Measurements from ENCODE around the gene ZIM2. TPM values are rescaled to one million over a fixed set of nuclear protein-coding genes. Genes with fewer than 3 reads are reported as not detected.

ZIM2 gene
- total and polyA plus RNA-seq, 2 of the 4 experiments (the other 2 are of a cell fraction) = not detected

- H3K9ac ChIP-seq (ENCODE audit: low read depth, low read length) = no peak overlapping the region
- H3K4me1 ChIP-seq (ENCODE audit: control insufficient read depth, insufficient read depth, low read length) = no peaks in the 10 kb centered on the region
- no peak for ATAC-seq (ENCODE audit: low read depth)
- no peak overlapping the region for H3K4me2 ChIP-seq (ENCODE audit: low read depth, low read length)
- no peak overlapping the region for H2BK120ac ChIP-seq (ENCODE audit: low read depth, low read length)
- no peak overlapping the region for H3K14ac ChIP-seq (replicated peaks; ENCODE audit: low read depth, low read length)
- no peak overlapping the region for H3K4me3 ChIP-seq (ENCODE audit: insufficient read depth, low read depth, low read length)
- H4K5ac ChIP-seq (ENCODE audit: low read depth, low read length) = no peak overlapping the region
- H2BK5ac ChIP-seq (ENCODE audit: low read depth, low read length, poor library complexity, severe bottlenecking) = no peak overlapping the region
- TF ChIP-seq MAZ (IDR thresholded peaks at IDR 0.05; ENCODE audit: borderline replicate concordance, low read depth, low read length) = no peak
- TF ChIP-seq MAFK (IDR thresholded peaks at IDR 0.05; ENCODE audit: low read depth, low read length) = no peak
- TF ChIP-seq MXI1 (IDR thresholded peaks at IDR 0.05; ENCODE audit: borderline replicate concordance, low read depth, low read length) = no peak
- TF ChIP-seq CEBPB (IDR thresholded peaks at IDR 0.05; ENCODE audit: low read depth, low read length) = no peak
- no peak for TF ChIP-seq POLR2A (IDR thresholded peaks at IDR 0.05; ENCODE audit: low read depth, low read length)
- no peak for TF ChIP-seq RAD21 (IDR thresholded peaks at IDR 0.05; ENCODE audit: low read length)
- no peak for TF ChIP-seq RFX5 (IDR thresholded peaks at IDR 0.05; ENCODE audit: low read depth, low read length)
- no peak for TF ChIP-seq CHD1 (IDR thresholded peaks at IDR 0.05; ENCODE audit: low read depth, low read length)
- no peak overlapping the region for H3K56ac ChIP-seq (ENCODE audit: extremely low read depth, insufficient read depth, low read length)
- DNase-seq = no peak
- ChIA-PET POLR2A (ENCODE audit: unreplicated experiment) (no interaction called here), CTCF (no interaction called here)
- no peak overlapping the region for H3K27ac ChIP-seq (ENCODE audit: insufficient read depth, low read length)
- H2AK9ac ChIP-seq (replicated peaks; ENCODE audit: low read depth, low read length, poor library complexity) = no peak overlapping the region
- H2AK5ac ChIP-seq (ENCODE audit: low read depth, low read length) = no peak overlapping the region
- no TSS peak for BruUV-seq (replicated peaks)
- no peak overlapping the region for H3K4ac ChIP-seq (ENCODE audit: low read depth, low read length)
- H3K23ac ChIP-seq (ENCODE audit: low read depth, low read length) = no peak overlapping the region
- dilution Hi-C loops (cut with HindIII; ENCODE audit: low sequenced_read_pairs, unreplicated experiment) = no loop called here
- no peak overlapping the region for H4K91ac ChIP-seq (ENCODE audit: insufficient read depth, low read depth, low read length)
- H2BK15ac ChIP-seq (ENCODE audit: low read depth, low read length) = no peak overlapping the region
- no peaks in the 10 kb centered on the region for H4K20me1 ChIP-seq (ENCODE audit: insufficient read depth, low read length)
- no peak overlapping the region for H2AFZ ChIP-seq (replicated peaks; ENCODE audit: low read length, poor library complexity)
- H3K27me3 ChIP-seq (ENCODE audit: control insufficient read depth, insufficient read depth, low read length) = no peaks in the 10 kb centered on the region
- no peak overlapping the region for H2BK20ac ChIP-seq (ENCODE audit: low read depth, low read length)
- intact Hi-C loops (cut with micrococcal nuclease) = no loop called here
- H3K36me3 ChIP-seq (ENCODE audit: control insufficient read depth, insufficient read depth, low read length) = no peaks in the 10 kb centered on the region
- H3K79me1 ChIP-seq (ENCODE audit: low read depth in 1 of 2, low read length in 2 of 2) = no peaks in the 10 kb centered on the region
- in situ Hi-C loops (cut with MboI; ENCODE audit: low sequenced_read_pairs) = no loop called here
- WGBS, 2 experiments (ENCODE audit: extremely low coverage in 2 of 2, insufficient read length in 1 of 2) = 67% methylated on average over 1 of the region's 4 CpGs; no CpG with 5 or more reads in 1 of the 2 experiments
- H3K9me1 ChIP-seq (ENCODE audit: insufficient read depth, low read length) = no peaks in the 10 kb centered on the region
- no peak overlapping the region for H3K18ac ChIP-seq (ENCODE audit: low read depth, low read length)
- H3K9me3 ChIP-seq (ENCODE audit: control insufficient read depth, insufficient read depth, low read length) = peaks cover 19% of the 10 kb centered on the region
- H4K8ac ChIP-seq (ENCODE audit: low read depth in 2 of 2, low read length in 2 of 2) = no peak overlapping the region
Observed at GRCh38 chr19:56858026-56858425, 17.5 kb upstream of the ZIM2 start.

Measured in IMR-90 (cell line).